OCI-LY3 (cell line): Measurements from ENCODE around the gene RBM26.

Experiments used
- H2AFZ ChIP-seq: fragments of 200-600, 300-600 bp; shearing (Covaris generic); 2 replicates; pipeline ENCODE4 v1.6.0; 2014; ENCODE audit warnings: antibody characterized with exemption, low read depth, low read length
- H3K27ac ChIP-seq: fragments of 200-600, 300-600 bp; sonication (generic); 2 replicates; pipeline ENCODE4 v1.5.1; 2014; ENCODE audit warnings: mild to moderate bottlenecking, low read length, moderate library complexity, mixed read lengths
- H3K27me3 ChIP-seq: fragments of 200-600, 300-600 bp; sonication (generic); 2 replicates; pipeline ENCODE4 v1.6.1; 2014; ENCODE audit warnings: low read depth, low read length, mixed read lengths
- H3K36me3 ChIP-seq: fragments of 200-600, 300-600 bp; sonication (generic); replicated peaks from 2 replicates; pipeline ENCODE3; 2014; ENCODE audit warnings: low read depth, low read length, mixed read lengths
- H3K4me1 ChIP-seq: fragments of 300-600, 200-600 bp; sonication (generic); 2 replicates; pipeline ENCODE4 v1.6.1; 2014; ENCODE audit warnings: low read length, mixed read lengths
- H3K4me2 ChIP-seq: fragments of 200-600, 300-600 bp; sonication (generic); 2 replicates; pipeline ENCODE4 v1.6.1; 2014; ENCODE audit warnings: low read length, mixed read lengths
- H3K4me3 ChIP-seq: fragments of 300-600, 200-600 bp; sonication (generic); 2 replicates; pipeline ENCODE4 v1.5.1; 2014; ENCODE audit warnings: antibody characterized with exemption, mild to moderate bottlenecking, low read length, moderate library complexity
- H3K79me2 ChIP-seq: fragments of 300-600, 200-600 bp; shearing (Covaris generic); 2 replicates; pipeline ENCODE4 v1.6.1; 2014; ENCODE audit warnings: mild to moderate bottlenecking, low read length, mixed read lengths
- H3K9ac ChIP-seq: fragments of 300-600, 200-600 bp; shearing (Covaris generic); 2 replicates; pipeline ENCODE4 v1.6.0; 2014; ENCODE audit warnings: mild to moderate bottlenecking, low read length, moderate library complexity
- H3K9me3 ChIP-seq: fragments of 200-600, 300-600 bp; shearing (Covaris generic); 2 replicates; pipeline ENCODE4 v1.6.1; 2014; ENCODE audit warnings: low read length, mixed read lengths; ENCODE audit not compliant: insufficient read depth
- H4K20me1 ChIP-seq: fragments of 200-600, 300-600 bp; sonication (generic); 2 replicates; pipeline ENCODE4 v1.6.1; 2016; ENCODE audit warnings: low read length, mixed read lengths; ENCODE audit not compliant: insufficient read depth
- EZH2phosphoT487 ChIP-seq: fragments of 200-600 bp; shearing (Covaris generic); IDR thresholded peaks from 2 replicates; pipeline ENCODE4 v1.6.1; 2018; ENCODE audit warnings: antibody characterized with exemption, mixed run types, low read depth
- TF ChIP-seq, protein P1 (sequence below): fragments of 200-600, 300-600 bp; sonication (generic); IDR thresholded peaks from 2 replicates; pipeline ENCODE4 v1.5.1; 2014; ENCODE audit warnings: antibody characterized with exemption, low read length, low read depth

Gene RBM26

DNA sequence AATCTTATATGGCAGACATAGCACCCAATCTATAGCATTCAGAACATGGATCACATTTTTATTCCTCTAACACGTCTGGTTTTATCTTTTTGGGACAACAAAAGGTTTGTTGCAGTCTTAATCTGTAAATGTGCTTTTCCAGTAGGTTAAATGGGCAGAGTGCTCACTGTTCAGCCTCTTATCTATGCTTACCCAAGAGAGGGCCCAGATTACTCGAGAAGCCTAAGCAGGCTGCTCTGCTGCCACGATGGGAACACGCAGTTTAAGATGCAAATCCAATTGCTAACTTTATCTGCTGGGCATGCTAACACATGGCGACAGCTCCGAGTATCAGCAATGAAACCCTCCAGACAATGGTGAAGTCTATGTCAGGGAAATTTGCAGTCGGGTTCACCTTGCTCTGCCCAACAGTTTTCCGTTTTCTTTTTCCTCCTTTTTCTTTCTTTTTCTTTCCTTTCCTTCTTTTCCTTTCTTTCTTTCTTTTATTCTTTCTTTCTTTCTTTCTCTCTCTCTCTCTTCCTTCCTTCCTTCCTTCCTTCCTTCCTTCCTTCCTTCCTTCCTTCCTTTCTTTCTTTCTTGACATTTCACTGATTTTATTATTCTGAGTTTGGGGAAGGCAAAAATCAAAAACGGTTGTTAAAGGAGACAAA lies 115.3 kb downstream of the RBM26 start:
- no peak overlapping the region for H3K4me3 ChIP-seq
- H2AFZ ChIP-seq = no peak overlapping the region
- H3K9me3 ChIP-seq = no peaks in the 10 kb centered on the region
- peaks cover 5% of the 10 kb centered on the region for H3K4me1 ChIP-seq
- H4K20me1 ChIP-seq = no peaks in the 10 kb centered on the region
- TF ChIP-seq, protein P1, sequence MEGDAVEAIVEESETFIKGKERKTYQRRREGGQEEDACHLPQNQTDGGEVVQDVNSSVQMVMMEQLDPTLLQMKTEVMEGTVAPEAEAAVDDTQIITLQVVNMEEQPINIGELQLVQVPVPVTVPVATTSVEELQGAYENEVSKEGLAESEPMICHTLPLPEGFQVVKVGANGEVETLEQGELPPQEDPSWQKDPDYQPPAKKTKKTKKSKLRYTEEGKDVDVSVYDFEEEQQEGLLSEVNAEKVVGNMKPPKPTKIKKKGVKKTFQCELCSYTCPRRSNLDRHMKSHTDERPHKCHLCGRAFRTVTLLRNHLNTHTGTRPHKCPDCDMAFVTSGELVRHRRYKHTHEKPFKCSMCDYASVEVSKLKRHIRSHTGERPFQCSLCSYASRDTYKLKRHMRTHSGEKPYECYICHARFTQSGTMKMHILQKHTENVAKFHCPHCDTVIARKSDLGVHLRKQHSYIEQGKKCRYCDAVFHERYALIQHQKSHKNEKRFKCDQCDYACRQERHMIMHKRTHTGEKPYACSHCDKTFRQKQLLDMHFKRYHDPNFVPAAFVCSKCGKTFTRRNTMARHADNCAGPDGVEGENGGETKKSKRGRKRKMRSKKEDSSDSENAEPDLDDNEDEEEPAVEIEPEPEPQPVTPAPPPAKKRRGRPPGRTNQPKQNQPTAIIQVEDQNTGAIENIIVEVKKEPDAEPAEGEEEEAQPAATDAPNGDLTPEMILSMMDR = no peak
- no peak for TF ChIP-seq EZH2phosphoT487
- H3K27ac ChIP-seq = no peak overlapping the region
- no peaks in the 10 kb centered on the region for H3K27me3 ChIP-seq
- no peak overlapping the region for H3K4me2 ChIP-seq
- H3K79me2 ChIP-seq = no peaks in the 10 kb centered on the region
- no peaks in the 10 kb centered on the region for H3K36me3 ChIP-seq
- no peak overlapping the region for H3K9ac ChIP-seq

DNA sequence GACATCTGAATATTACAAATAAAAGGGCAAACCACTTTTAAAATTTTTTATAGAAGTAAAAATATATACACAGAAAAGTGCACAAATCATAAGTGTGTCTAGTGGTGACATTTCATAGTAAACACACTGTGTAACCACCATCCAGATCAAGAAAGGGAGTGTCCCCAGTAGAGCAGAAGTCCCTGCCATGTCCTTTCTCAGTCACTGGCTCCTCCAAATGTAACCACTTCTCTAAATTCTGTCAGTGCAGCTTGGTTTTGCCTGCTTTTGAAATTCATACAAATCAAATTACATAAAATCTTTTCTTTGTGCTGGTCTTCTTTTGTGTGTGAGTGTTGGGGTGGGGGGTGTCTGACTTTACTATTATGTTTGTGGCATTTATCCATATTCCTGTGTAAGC lies 116.5 kb downstream of the RBM26 start:
- no peaks in the 10 kb centered on the region for H3K9me3 ChIP-seq
- no peak overlapping the region for H3K4me3 ChIP-seq
- no peaks in the 10 kb centered on the region for H3K36me3 ChIP-seq
- H3K27me3 ChIP-seq = no peaks in the 10 kb centered on the region
- H3K9ac ChIP-seq = no peak overlapping the region
- peaks cover 5% of the 10 kb centered on the region for H3K4me1 ChIP-seq
- no peak overlapping the region for H2AFZ ChIP-seq
- no peak overlapping the region for H3K27ac ChIP-seq
- no peaks in the 10 kb centered on the region for H4K20me1 ChIP-seq
- TF ChIP-seq, protein P1 = no peak
- no peak for TF ChIP-seq EZH2phosphoT487
- no peak overlapping the region for H3K4me2 ChIP-seq
- no peaks in the 10 kb centered on the region for H3K79me2 ChIP-seq

DNA sequence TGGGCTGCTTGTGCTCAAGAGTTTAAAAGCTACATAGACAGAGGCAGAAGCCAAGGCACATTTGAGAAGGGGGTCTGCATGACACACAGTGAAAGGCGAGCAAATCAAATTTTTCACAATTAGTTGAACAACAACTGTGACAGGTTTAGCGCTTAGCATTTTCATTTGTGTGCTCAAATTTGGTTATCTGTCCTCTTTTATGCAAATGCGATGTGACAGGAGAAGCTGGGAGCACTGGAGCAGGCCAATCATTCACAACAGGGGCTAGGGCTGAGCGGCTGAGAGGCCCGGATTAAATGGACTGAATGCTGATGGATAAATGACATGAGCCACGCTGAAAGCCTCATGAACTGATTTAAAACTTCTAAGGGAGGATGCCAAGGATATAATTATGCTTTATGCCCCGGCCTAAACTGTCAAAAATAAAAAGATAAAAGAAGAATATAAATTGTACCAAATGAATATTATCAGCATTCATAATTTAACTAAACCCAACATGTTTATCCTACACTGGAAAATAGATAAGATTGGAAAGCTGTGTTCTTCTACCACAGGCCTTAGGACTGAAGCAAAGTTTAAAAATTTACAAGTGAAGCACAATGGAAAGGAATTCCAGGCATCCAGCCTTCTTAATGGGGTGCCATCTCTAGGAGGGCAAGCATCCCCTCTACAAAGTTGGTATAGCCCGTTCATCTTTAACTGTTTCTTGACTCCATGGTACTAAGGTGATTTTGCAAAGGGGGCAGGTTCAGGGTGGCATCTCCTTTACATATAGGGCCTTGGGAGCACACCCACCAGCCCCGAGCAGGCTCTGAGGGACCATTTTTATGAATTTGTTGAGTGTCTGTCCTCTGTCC lies 117.9 kb downstream of the RBM26 start:
- Histone ChIP-seq H3K27ac (no peak overlapping the region), H2AFZ (no peak overlapping the region), H3K9ac (no peak overlapping the region), H3K36me3 (no peaks in the 10 kb centered on the region), H3K79me2 (no peaks in the 10 kb centered on the region), H3K4me1 (peaks cover 5% of the 10 kb centered on the region), H3K27me3 (no peaks in the 10 kb centered on the region), H4K20me1 (no peaks in the 10 kb centered on the region), H3K4me3 (no peak overlapping the region), H3K4me2 (no peak overlapping the region), H3K9me3 (no peaks in the 10 kb centered on the region)
- TF ChIP-seq, protein P1 = no peak
- no peak for TF ChIP-seq EZH2phosphoT487

DNA sequence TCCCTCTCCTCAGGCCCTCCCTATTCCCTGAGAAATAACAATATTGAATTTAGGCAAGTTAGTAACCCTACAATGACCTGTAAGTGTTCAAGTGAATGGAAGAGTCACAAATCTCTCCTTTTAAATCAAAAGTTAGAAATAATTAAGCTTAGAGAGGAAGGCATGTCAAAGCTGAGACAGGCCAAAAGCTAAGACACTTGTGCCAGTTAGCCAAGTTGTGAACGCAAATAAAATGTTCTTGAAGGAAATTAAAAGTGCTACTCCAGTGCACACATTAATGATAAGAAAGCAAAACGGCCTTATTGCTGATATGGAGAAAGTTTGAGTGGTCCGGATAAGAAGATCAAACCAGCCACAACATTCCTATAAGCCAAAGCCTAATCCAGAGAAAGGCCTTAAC lies 120.9 kb downstream of the RBM26 start:
- no peaks in the 10 kb centered on the region for H3K79me2 ChIP-seq
- TF ChIP-seq, protein P1 = no peak
- TF ChIP-seq EZH2phosphoT487 = no peak
- no peak overlapping the region for H3K4me3 ChIP-seq
- no peak overlapping the region for H2AFZ ChIP-seq
- no peak overlapping the region for H3K9ac ChIP-seq
- H3K27ac ChIP-seq = no peak overlapping the region
- H3K36me3 ChIP-seq = no peaks in the 10 kb centered on the region
- no peaks in the 10 kb centered on the region for H3K9me3 ChIP-seq
- peaks cover 5% of the 10 kb centered on the region for H3K4me1 ChIP-seq
- H3K4me2 ChIP-seq = no peak overlapping the region
- H4K20me1 ChIP-seq = no peaks in the 10 kb centered on the region
- H3K27me3 ChIP-seq = no peaks in the 10 kb centered on the region
